HEK293T (cell line): ENCODE data around the gene MTG2.

ENCODE experiments used
- CTCF ChIA-PET: fragments of 350-600 bp; formaldehyde crosslinking; extraction: SDS; loops from one replicate; lab custom pipeline; 2021; ENCODE audit warnings: antibody characterized with exemption, inconsistent platforms; lab: Yijun Ruan, JAX
- POLR2A ChIA-PET: fragments of 350-600 bp; formaldehyde crosslinking; extraction: SDS; loops from one replicate; lab custom pipeline; 2020; ENCODE audit warnings: antibody characterized with exemption, inconsistent platforms; lab: Yijun Ruan, JAX
- DNase-seq: peaks from one replicate; pipeline ENCODE4 v3.0.0; 2012; ENCODE audit warnings: mixed read lengths; ENCODE audit errors: extremely low spot score
- ARNT ChIP-seq: fragments of 450-650 bp; IDR thresholded peaks from 2 replicates; pipeline ENCODE4 v1.6.1; 2017; ENCODE audit warnings: mild to moderate bottlenecking
- BHLHE40 ChIP-seq: fragments of 450-650 bp; IDR thresholded peaks from 2 replicates; pipeline ENCODE4 v1.6.1; 2016; ENCODE audit warnings: mild to moderate bottlenecking, moderate library complexity, borderline replicate concordance
- CTBP1 ChIP-seq: fragments of 450-650 bp; IDR thresholded peaks from 2 replicates; pipeline ENCODE4 v1.6.1; 2016; ENCODE audit warnings: borderline replicate concordance
- ELF4 ChIP-seq: fragments of 450-650 bp; IDR thresholded peaks from 2 replicates; pipeline ENCODE4 v1.6.1; 2017; ENCODE audit warnings: antibody characterized with exemption
- FOXA1 ChIP-seq: fragments of 450-650 bp; IDR thresholded peaks from 2 replicates; pipeline ENCODE4 v1.6.1; 2016; ENCODE audit warnings: mild to moderate bottlenecking
- FOXK2 ChIP-seq: fragments of 450-650 bp; IDR thresholded peaks from 2 replicates; pipeline ENCODE4 v1.6.1; 2016; ENCODE audit warnings: mild to moderate bottlenecking
- FOXM1 ChIP-seq: fragments of 450-650 bp; IDR thresholded peaks from 2 replicates; pipeline ENCODE4 v1.6.1; 2017; ENCODE audit warnings: mild to moderate bottlenecking, borderline replicate concordance
- HDGF ChIP-seq: fragments of 450-650 bp; IDR thresholded peaks from 2 replicates; pipeline ENCODE4 v1.6.1; 2017; ENCODE audit warnings: antibody characterized with exemption, borderline replicate concordance
- L3MBTL2 ChIP-seq: fragments of 450-650 bp; conservative IDR thresholded peaks from 2 replicates; pipeline ENCODE4 v1.6.1; 2016; ENCODE audit warnings: mild to moderate bottlenecking
- LEF1 ChIP-seq: fragments of 450-650 bp; IDR thresholded peaks from 2 replicates; pipeline ENCODE4 v1.6.1; 2017; ENCODE audit warnings: mild to moderate bottlenecking, borderline replicate concordance
- NFRKB ChIP-seq: fragments of 450-650 bp; IDR thresholded peaks from 2 replicates; pipeline ENCODE4 v1.6.1; 2016; ENCODE audit warnings: mild to moderate bottlenecking, moderate library complexity
- PKNOX1 ChIP-seq: fragments of 450-650 bp; IDR thresholded peaks from 2 replicates; pipeline ENCODE4 v1.6.1; 2016
- SP1 ChIP-seq: fragments of 450-650 bp; IDR thresholded peaks from 2 replicates; pipeline ENCODE4 v1.6.1; 2017
- SUZ12 ChIP-seq: fragments of 450-650 bp; IDR thresholded peaks from 2 replicates; pipeline ENCODE4 v1.6.1; 2016; ENCODE audit warnings: mild to moderate bottlenecking
- TARDBP ChIP-seq: fragments of 450-650 bp; IDR thresholded peaks from 2 replicates; pipeline ENCODE4 v1.6.1; 2016
- ZNF384 ChIP-seq: fragments of 450-650 bp; IDR thresholded peaks from 2 replicates; pipeline ENCODE4 v1.6.1; 2016

Gene MTG2

GRCh38 chr20:62181808-62182207 lies 1.0 kb upstream of the MTG2 start:
- TF ChIP-seq ARNT, result no peak
- no peak for TF ChIP-seq ELF4
- TF ChIP-seq FOXA1, result no peak
- TF ChIP-seq CTBP1, result no peak
- no peak for TF ChIP-seq L3MBTL2
- no peak for TF ChIP-seq ZNF384
- TF ChIP-seq TARDBP, result no peak
- TF ChIP-seq HDGF, result no peak
- TF ChIP-seq SP1, result no peak
- TF ChIP-seq LEF1, result no peak
- TF ChIP-seq SUZ12, result no peak
- no peak for TF ChIP-seq FOXK2
- TF ChIP-seq NFRKB, result no peak
- TF ChIP-seq PKNOX1, result no peak
- TF ChIP-seq FOXM1, result no peak
- TF ChIP-seq BHLHE40, result no peak
- POLR2A ChIA-PET, result interaction anchor here (2.2 kb wide), 1 partner anchor 171 kb away, joined by 5 read pairs; no protein-coding TSS in a partner anchor
- CTCF ChIA-PET, result no interaction called here
- DNase-seq, result no peak

- no peak for DNase-seq
- ChIA-PET CTCF (no interaction called here), POLR2A (interaction anchor here (2.2 kb wide), 1 partner anchor 172 kb away, joined by 5 read pairs; no protein-coding TSS in a partner anchor)
- TF ChIP-seq SP1 (no peak), FOXM1 (no peak), BHLHE40 (no peak), NFRKB (no peak), FOXA1 (no peak)
Observed at GRCh38 chr20:62183426-62184142, 756 bp downstream of the MTG2 start.

GRCh38 chr20:62186096-62186426 lies 3.2 kb downstream of the MTG2 start:
- no peak for TF ChIP-seq SUZ12
- no peak for TF ChIP-seq SP1
- no peak for TF ChIP-seq ZNF384
- TF ChIP-seq FOXM1, result no peak
- TF ChIP-seq TARDBP, result no peak
- no peak for TF ChIP-seq FOXK2
- TF ChIP-seq NFRKB, result no peak
- no peak for TF ChIP-seq CTBP1
- TF ChIP-seq FOXA1, result no peak
- no peak for TF ChIP-seq ARNT
- no peak for TF ChIP-seq HDGF
- no peak for TF ChIP-seq PKNOX1
- TF ChIP-seq BHLHE40, result no peak
- no peak for TF ChIP-seq ELF4
- ChIA-PET CTCF (no interaction called here), POLR2A (no interaction called here)
- DNase-seq, result no peak

- ChIA-PET CTCF (interaction anchor here (0.6 kb wide), 1 partner anchor 51 kb away, joined by 4 read pairs; no protein-coding TSS in a partner anchor), POLR2A (no interaction called here)
- no peak for DNase-seq
- no peak for TF ChIP-seq SP1
- TF ChIP-seq FOXM1, result no peak
- no peak for TF ChIP-seq ARNT
- TF ChIP-seq SUZ12, result no peak
- no peak for TF ChIP-seq CTBP1
- TF ChIP-seq FOXA1, result no peak
- TF ChIP-seq L3MBTL2, result no peak
- TF ChIP-seq BHLHE40, result no peak
- no peak for TF ChIP-seq FOXK2
- no peak for TF ChIP-seq LEF1
- no peak for TF ChIP-seq ZNF384
- no peak for TF ChIP-seq TARDBP
- no peak for TF ChIP-seq PKNOX1
- no peak for TF ChIP-seq HDGF
- TF ChIP-seq NFRKB, result no peak
- no peak for TF ChIP-seq ELF4
Observed at GRCh38 chr20:62186887-62187866, 4.3 kb downstream of the MTG2 start.

GRCh38 chr20:62190639-62191411 lies 8.0 kb downstream of the MTG2 start:
- CTCF ChIA-PET, result no interaction called here
- no peak for DNase-seq
- TF ChIP-seq ELF4 (no peak), ZNF384 (no peak), FOXK2 (no peak), HDGF (no peak), BHLHE40 (no peak), SUZ12 (no peak), PKNOX1 (no peak), L3MBTL2 (no peak)
- POLR2A ChIA-PET, result no interaction called here
